Measurements from ENCODE around the gene SLC35D3. TPM values are rescaled to one million over a fixed set of nuclear protein-coding genes. Genes with fewer than 3 reads are reported as not detected.
A peak's percentile ranks its signal among the peaks of the same experiment; 100 is the strongest.
"Not testable (repeated sequence)": the region's sequence is repeated elsewhere in the genome, so short reads cannot be mapped to it uniquely, and the experiment has no call there.

SLC35D3 gene
- total and polyA plus RNA-seq, 9 donors = 0.07 to 0.13 (median 0.08) TPM; not detected in 6

- DNase-seq = no peak
- H3K27ac ChIP-seq (ENCODE audit: low read length) = no peak overlapping the region
- no peaks in the 10 kb centered on the region for H3K9me3 ChIP-seq (replicated peaks; ENCODE audit: control insufficient read depth, low read depth, low read length)
- H3K4me1 ChIP-seq (ENCODE audit: control insufficient read depth, insufficient read depth, low read length) = no peaks in the 10 kb centered on the region
- no peaks in the 10 kb centered on the region for H3K36me3 ChIP-seq (ENCODE audit: control insufficient read depth, insufficient read depth, low read length)
- H3K27me3 ChIP-seq (ENCODE audit: control insufficient read depth, insufficient read depth, low read length) = no peaks in the 10 kb centered on the region
- no peak overlapping the region for H3K4me3 ChIP-seq (ENCODE audit: low read length)
- 78% methylated on average over 4 of the region's 5 CpGs for WGBS (ENCODE audit: insufficient coverage)
Measured at GRCh38 chr6:136893187-136893586, 28.9 kb upstream of the SLC35D3 start.

GRCh38 chr6:136895901-136896300 lies 26.2 kb upstream of the SLC35D3 start:
- WGBS (ENCODE audit: insufficient coverage) = no CpG with 5 or more reads among the region's 3 CpGs
- DNase-seq = no peak

GRCh38 chr6:136897071-136897470 lies 25.0 kb upstream of the SLC35D3 start:
- peaks cover 7% of the 10 kb centered on the region for H3K36me3 ChIP-seq (ENCODE audit: control insufficient read depth, insufficient read depth, low read length)
- no peaks in the 10 kb centered on the region for H3K9me3 ChIP-seq (replicated peaks; ENCODE audit: control insufficient read depth, low read depth, low read length)
- no peaks in the 10 kb centered on the region for H3K27me3 ChIP-seq (ENCODE audit: control insufficient read depth, insufficient read depth, low read length)
- no peak overlapping the region for H3K27ac ChIP-seq (ENCODE audit: low read length)
- H3K4me3 ChIP-seq (ENCODE audit: low read length) = no peak overlapping the region
- no CpG with 5 or more reads among the region's 1 CpG for WGBS (ENCODE audit: insufficient coverage)
- no peak for DNase-seq
- H3K4me1 ChIP-seq (ENCODE audit: control insufficient read depth, insufficient read depth, low read length) = no peaks in the 10 kb centered on the region

More at GRCh38 chr6:136895901-136896300, 26.2 kb upstream of the SLC35D3 start:
- H3K9me3 ChIP-seq (replicated peaks; ENCODE audit: control insufficient read depth, low read depth, low read length) = no peaks in the 10 kb centered on the region
- no peaks in the 10 kb centered on the region for H3K4me1 ChIP-seq (ENCODE audit: control insufficient read depth, insufficient read depth, low read length)
- no peaks in the 10 kb centered on the region for H3K27me3 ChIP-seq (ENCODE audit: control insufficient read depth, insufficient read depth, low read length)
- no peak overlapping the region for H3K4me3 ChIP-seq (ENCODE audit: low read length)
- peaks cover 4% of the 10 kb centered on the region for H3K36me3 ChIP-seq (ENCODE audit: control insufficient read depth, insufficient read depth, low read length)
- H3K27ac ChIP-seq (ENCODE audit: low read length) = no peak overlapping the region

GRCh38 chr6:136901212-136901784 lies 20.8 kb upstream of the SLC35D3 start:
- Histone ChIP-seq H3K36me3 (ENCODE audit: control insufficient read depth, insufficient read depth, low read length) (peaks cover 7% of the 10 kb centered on the region), H3K4me1 (ENCODE audit: control insufficient read depth, insufficient read depth, low read length) (no peaks in the 10 kb centered on the region), H3K4me3 (ENCODE audit: low read length) (no peak overlapping the region), H3K9me3 (replicated peaks; ENCODE audit: control insufficient read depth, low read depth, low read length) (no peaks in the 10 kb centered on the region), H3K27ac (ENCODE audit: low read length) (no peak overlapping the region), H3K27me3 (ENCODE audit: control insufficient read depth, insufficient read depth, low read length) (no peaks in the 10 kb centered on the region)
- WGBS (ENCODE audit: insufficient coverage) = 79% methylated on average over 2 of the region's 5 CpGs
- DNase-seq = no peak

GRCh38 chr6:136904477-136904876 lies 17.6 kb upstream of the SLC35D3 start:
- H3K9me3 ChIP-seq (replicated peaks; ENCODE audit: control insufficient read depth, low read depth, low read length); H3K27ac ChIP-seq (ENCODE audit: low read length); H3K36me3 ChIP-seq (ENCODE audit: control insufficient read depth, insufficient read depth, low read length); H3K4me3 ChIP-seq (ENCODE audit: low read length); H3K27me3 ChIP-seq (ENCODE audit: control insufficient read depth, insufficient read depth, low read length); DNase-seq; H3K4me1 ChIP-seq (ENCODE audit: control insufficient read depth, insufficient read depth, low read length): not testable (repeated sequence)
- WGBS (ENCODE audit: insufficient coverage) = 100% methylated on average over 2 of the region's 3 CpGs

- WGBS (ENCODE audit: insufficient coverage) = no CpG with 5 or more reads among the region's 1 CpG
- Histone ChIP-seq H3K27me3 (ENCODE audit: control insufficient read depth, insufficient read depth, low read length) (peaks cover 10% of the 10 kb centered on the region), H3K9me3 (replicated peaks; ENCODE audit: control insufficient read depth, low read depth, low read length) (no peaks in the 10 kb centered on the region), H3K4me1 (ENCODE audit: control insufficient read depth, insufficient read depth, low read length) (no peaks in the 10 kb centered on the region), H3K4me3 (ENCODE audit: low read length) (no peak overlapping the region), H3K36me3 (ENCODE audit: control insufficient read depth, insufficient read depth, low read length) (peaks cover 7% of the 10 kb centered on the region), H3K27ac (ENCODE audit: low read length) (no peak overlapping the region)
- no peak for DNase-seq
Measured at GRCh38 chr6:136914947-136915346, 7.2 kb upstream of the SLC35D3 start.

GRCh38 chr6:136918706-136919105 lies 3.4 kb upstream of the SLC35D3 start:
- H3K36me3 ChIP-seq (ENCODE audit: control insufficient read depth, insufficient read depth, low read length) = peaks cover 7% of the 10 kb centered on the region
- DNase-seq = no peak
- H3K9me3 ChIP-seq (replicated peaks; ENCODE audit: control insufficient read depth, low read depth, low read length) = no peaks in the 10 kb centered on the region
- no peak overlapping the region for H3K4me3 ChIP-seq (ENCODE audit: low read length)
- WGBS (ENCODE audit: insufficient coverage) = 100% methylated on average over 1 of the region's 3 CpGs
- no peak overlapping the region for H3K27ac ChIP-seq (ENCODE audit: low read length)
- H3K4me1 ChIP-seq (ENCODE audit: control insufficient read depth, insufficient read depth, low read length) = peaks cover 30% of the 10 kb centered on the region
- H3K27me3 ChIP-seq (ENCODE audit: control insufficient read depth, insufficient read depth, low read length) = peaks cover 46% of the 10 kb centered on the region

- peak; percentile 13 for DNase-seq
- H3K27me3 ChIP-seq (ENCODE audit: control insufficient read depth, insufficient read depth, low read length) = peaks cover 54% of the 10 kb centered on the region
- no peaks in the 10 kb centered on the region for H3K9me3 ChIP-seq (replicated peaks; ENCODE audit: control insufficient read depth, low read depth, low read length)
- WGBS (ENCODE audit: insufficient coverage) = 25% methylated on average over 6 of the region's 6 CpGs
- peaks cover 31% of the 10 kb centered on the region for H3K4me1 ChIP-seq (ENCODE audit: control insufficient read depth, insufficient read depth, low read length)
- no peak overlapping the region for H3K27ac ChIP-seq (ENCODE audit: low read length)
- H3K4me3 ChIP-seq (ENCODE audit: low read length) = peak overlapping the region; percentile 44
- peaks cover 4% of the 10 kb centered on the region for H3K36me3 ChIP-seq (ENCODE audit: control insufficient read depth, insufficient read depth, low read length)
Measured at GRCh38 chr6:136920216-136920615, 1.9 kb upstream of the SLC35D3 start.

GRCh38 chr6:136920671-136921380 lies 1.3 kb upstream of the SLC35D3 start:
- peaks cover 56% of the 10 kb centered on the region for H3K27me3 ChIP-seq (ENCODE audit: control insufficient read depth, insufficient read depth, low read length)
- H3K9me3 ChIP-seq (replicated peaks; ENCODE audit: control insufficient read depth, low read depth, low read length) = no peaks in the 10 kb centered on the region
- WGBS (ENCODE audit: insufficient coverage) = 1% methylated on average over 30 of the region's 37 CpGs
- H3K36me3 ChIP-seq (ENCODE audit: control insufficient read depth, insufficient read depth, low read length) = peaks cover 4% of the 10 kb centered on the region
- peak; percentile 10 for DNase-seq
- H3K27ac ChIP-seq (ENCODE audit: low read length) = no peak overlapping the region
- peaks cover 31% of the 10 kb centered on the region for H3K4me1 ChIP-seq (ENCODE audit: control insufficient read depth, insufficient read depth, low read length)
- peak overlapping the region; percentile 44 for H3K4me3 ChIP-seq (ENCODE audit: low read length)

- Histone ChIP-seq H3K27ac (ENCODE audit: low read length) (no peak overlapping the region), H3K4me1 (ENCODE audit: control insufficient read depth, insufficient read depth, low read length) (peaks cover 31% of the 10 kb centered on the region), H3K27me3 (ENCODE audit: control insufficient read depth, insufficient read depth, low read length) (peaks cover 60% of the 10 kb centered on the region), H3K9me3 (replicated peaks; ENCODE audit: control insufficient read depth, low read depth, low read length) (no peaks in the 10 kb centered on the region), H3K4me3 (ENCODE audit: low read length) (peak overlapping the region; percentile 44), H3K36me3 (ENCODE audit: control insufficient read depth, insufficient read depth, low read length) (peaks cover 4% of the 10 kb centered on the region)
- under 1% methylated on average over 56 of the region's 59 CpGs for WGBS (ENCODE audit: insufficient coverage)
- DNase-seq = peak; percentile 14
Measured at GRCh38 chr6:136921381-136921935, 643 bp upstream of the SLC35D3 start.

All from muscle of leg (tissue), 11 donors.